GM18907 (cell line): ENCODE measurements around the gene SYNC.
"Not testable (repeated sequence)": the region's sequence is repeated elsewhere in the genome, so short reads cannot be mapped to it uniquely, and the experiment has no call there.

Source experiments
- ATAC-seq: cut with Tn5 transposase; IDR thresholded peaks from one replicate; pipeline ENCODE4 v1.9.1; 2021; ENCODE audit warnings: mild to moderate bottlenecking, moderate library complexity; ENCODE audit not compliant: unreplicated experiment

SYNC gene

GRCh38 chr1:32724678-32725614 is 22.4 kb upstream of the SYNC start:
- no peak for ATAC-seq

GRCh38 chr1:32719681-32720275 is 17.2 kb upstream of the SYNC start:
- ATAC-seq, result no peak

- ATAC-seq, result no peak
Observed at GRCh38 chr1:32718527-32718926, 16.0 kb upstream of the SYNC start.

- ATAC-seq, result no peak
Observed at GRCh38 chr1:32718036-32718435, 15.5 kb upstream of the SYNC start.

- ATAC-seq, result no peak
Observed at GRCh38 chr1:32717503-32717902, 14.9 kb upstream of the SYNC start.

- no peak for ATAC-seq
Observed at GRCh38 chr1:32716312-32717148, 14.0 kb upstream of the SYNC start.

- no peak for ATAC-seq
Observed at GRCh38 chr1:32715901-32716311, 13.3 kb upstream of the SYNC start.

GRCh38 chr1:32714277-32714676 is 11.7 kb upstream of the SYNC start:
- ATAC-seq, result no peak

GRCh38 chr1:32713081-32713480 is 10.5 kb upstream of the SYNC start:
- ATAC-seq, result no peak

GRCh38 chr1:32711221-32711620 is 8.7 kb upstream of the SYNC start:
- not testable (repeated sequence) for ATAC-seq

GRCh38 chr1:32709476-32709875 is 6.9 kb upstream of the SYNC start:
- no peak for ATAC-seq

GRCh38 chr1:32709075-32709474 is 6.5 kb upstream of the SYNC start:
- ATAC-seq, result no peak

GRCh38 chr1:32706491-32706890 is 3.9 kb upstream of the SYNC start:
- ATAC-seq, result no peak

- no peak for ATAC-seq
Observed at GRCh38 chr1:32705516-32705915, 2.9 kb upstream of the SYNC start.

- no peak for ATAC-seq
Observed at GRCh38 chr1:32703479-32704291, 1.1 kb upstream of the SYNC start.

GRCh38 chr1:32701951-32702598 is 495 bp downstream of the SYNC start:
- ATAC-seq, result no peak

GRCh38 chr1:32701421-32701911 is 1.1 kb downstream of the SYNC start:
- ATAC-seq, result no peak

GRCh38 chr1:32696996-32697395 is 5.6 kb downstream of the SYNC start:
- not testable (repeated sequence) for ATAC-seq

- ATAC-seq, result no peak
Observed at GRCh38 chr1:32696041-32696440, 6.5 kb downstream of the SYNC start.
